ENCODE measurements around the gene ARIH2. TPM values are rescaled to one million over a fixed set of nuclear protein-coding genes. Genes with fewer than 3 reads are reported as not detected.

Gene ARIH2
- total RNA-seq, 2 experiments from 2014 or later = 91.0 to 95.0 TPM

DNA sequence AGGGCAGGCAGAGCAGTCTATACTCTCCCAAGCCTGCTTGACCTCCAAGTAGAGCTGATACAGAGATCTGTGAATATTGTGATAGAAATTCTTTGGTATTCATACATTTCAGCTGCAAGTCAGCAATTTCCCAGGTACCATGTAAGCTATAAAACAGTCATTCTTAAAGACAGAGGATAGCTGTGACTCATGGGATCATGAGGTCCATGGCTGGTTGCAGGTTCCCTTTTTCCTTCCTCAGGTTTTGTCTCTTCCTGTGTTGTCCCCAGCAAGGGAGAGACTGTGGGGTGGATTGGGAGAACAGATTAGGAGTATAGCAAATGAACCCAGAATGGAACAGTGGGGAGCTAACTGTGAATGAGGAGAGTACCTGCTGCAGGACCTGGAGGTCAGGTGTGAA, 66.0 kb downstream of the ARIH2 start:
- POLR2A ChIA-PET = no interaction called here
- peaks cover 31% of the 10 kb centered on the region for H3K36me3 Mint-ChIP-seq (ENCODE audit: low read depth)
- H3K27me3 Mint-ChIP-seq = no peaks in the 10 kb centered on the region
- no peak for DNase-seq
- CTCF ChIA-PET = interaction anchor here (0.5 to 1.9 kb wide), 6 partner anchors 9 to 263 kb away, joined by 3 to 6 read pairs (median 4); partner anchors contain the start of gene NDUFAF3
- peak overlapping the region; percentile 52 for H3K27ac Mint-ChIP-seq
- H3K4me1 Mint-ChIP-seq = peaks cover 22% of the 10 kb centered on the region
- no peaks in the 10 kb centered on the region for H3K9me3 Mint-ChIP-seq
- H3K4me3 Mint-ChIP-seq = no peak overlapping the region

DNA sequence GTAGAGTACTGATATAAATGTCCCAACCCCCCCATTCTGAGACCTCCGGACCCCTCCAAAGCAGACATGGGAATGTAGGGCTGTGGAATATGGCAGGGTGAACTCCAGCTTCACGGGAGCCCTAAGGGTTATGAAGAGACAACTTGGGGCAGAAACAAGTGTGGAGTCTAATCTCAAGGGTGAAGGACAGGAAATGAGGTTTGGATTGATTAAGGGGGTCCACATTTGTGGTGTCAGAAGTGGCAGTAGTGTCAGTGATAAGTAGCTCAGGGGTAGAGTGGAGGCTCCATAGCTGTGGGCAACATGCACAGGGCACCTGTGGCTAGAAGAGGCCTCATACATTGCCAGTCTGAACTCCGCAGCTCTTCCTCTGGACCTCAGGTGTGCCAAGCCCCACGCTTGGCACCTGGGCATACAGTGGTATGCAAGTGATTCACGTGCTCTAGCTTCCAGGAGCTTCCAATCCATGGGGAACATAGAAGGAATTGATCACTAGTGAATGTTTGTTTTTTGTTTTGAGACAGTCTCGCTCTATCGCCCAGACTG, 67.3 kb downstream of the ARIH2 start:
- H3K4me3 Mint-ChIP-seq = no peak overlapping the region
- H3K27ac Mint-ChIP-seq = no peak overlapping the region
- POLR2A ChIA-PET = no interaction called here

DNA sequence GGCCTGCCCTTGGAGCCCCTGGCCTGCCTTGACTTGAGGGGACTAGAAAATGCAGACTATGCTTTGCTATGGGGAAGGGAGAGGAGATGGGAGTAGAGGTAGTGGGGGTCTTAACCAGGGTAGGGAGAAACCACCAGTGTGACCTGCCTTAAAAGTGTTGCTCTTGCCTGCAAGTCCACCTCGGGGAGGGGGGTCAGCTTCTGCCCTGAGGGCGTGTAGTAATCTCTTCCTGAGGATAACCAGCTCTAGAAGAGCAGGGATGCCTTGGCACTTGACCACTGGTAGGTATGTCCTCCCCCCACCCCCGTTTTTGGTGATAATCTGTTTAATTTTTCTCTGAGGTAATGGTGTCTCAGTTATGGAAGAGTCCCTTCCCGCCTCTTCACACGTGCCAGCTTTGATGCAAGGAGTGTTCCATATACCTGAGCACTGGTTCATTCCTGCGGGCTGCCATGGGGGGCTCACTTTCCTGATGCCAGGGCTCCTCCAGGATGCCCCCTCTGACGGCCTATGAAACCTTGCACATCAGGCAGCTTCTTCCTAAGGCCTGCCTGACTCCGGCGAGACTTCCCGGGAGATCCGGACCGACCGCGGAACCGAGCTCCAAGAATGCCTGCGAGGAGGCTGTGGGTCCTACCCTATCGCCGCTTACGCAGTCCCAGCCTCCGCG, 70.6 kb downstream of the ARIH2 start:
- Mint-ChIP-seq H3K36me3 (ENCODE audit: low read depth) (peaks cover 21% of the 10 kb centered on the region), H3K9me3 (no peaks in the 10 kb centered on the region), H3K4me3 (peak overlapping the region; percentile 87), H3K27ac (peak overlapping the region; percentile 92), H3K4me1 (peaks cover 51% of the 10 kb centered on the region), H3K27me3 (no peaks in the 10 kb centered on the region)
- DNase-seq = no peak
- CTCF ChIA-PET = interaction anchor here (0.9 to 3.9 kb wide), 9 partner anchors 15 to 115 kb away, joined by 3 to 23 read pairs (median 6); partner anchors contain the start of genes NDUFAF3, QARS1 and WDR6
- POLR2A ChIA-PET = interaction anchor here (1.7 kb wide), 1 partner anchor 18 kb away, joined by 9 read pairs; the partner anchor contains the start of gene WDR6

More for the DNA sequence above, 67.3 kb downstream of the ARIH2 start:
- no peaks in the 10 kb centered on the region for H3K9me3 Mint-ChIP-seq
- CTCF ChIA-PET = interaction anchor here (0.8 to 3.2 kb wide), 6 partner anchors 10 to 550 kb away, joined by 3 to 33 read pairs (median 4); partner anchors contain the start of genes NDUFAF3 and WDR6
- no peaks in the 10 kb centered on the region for H3K27me3 Mint-ChIP-seq
- H3K4me1 Mint-ChIP-seq = peaks cover 27% of the 10 kb centered on the region
- no peak for DNase-seq
- peaks cover 29% of the 10 kb centered on the region for H3K36me3 Mint-ChIP-seq (ENCODE audit: low read depth)

DNA sequence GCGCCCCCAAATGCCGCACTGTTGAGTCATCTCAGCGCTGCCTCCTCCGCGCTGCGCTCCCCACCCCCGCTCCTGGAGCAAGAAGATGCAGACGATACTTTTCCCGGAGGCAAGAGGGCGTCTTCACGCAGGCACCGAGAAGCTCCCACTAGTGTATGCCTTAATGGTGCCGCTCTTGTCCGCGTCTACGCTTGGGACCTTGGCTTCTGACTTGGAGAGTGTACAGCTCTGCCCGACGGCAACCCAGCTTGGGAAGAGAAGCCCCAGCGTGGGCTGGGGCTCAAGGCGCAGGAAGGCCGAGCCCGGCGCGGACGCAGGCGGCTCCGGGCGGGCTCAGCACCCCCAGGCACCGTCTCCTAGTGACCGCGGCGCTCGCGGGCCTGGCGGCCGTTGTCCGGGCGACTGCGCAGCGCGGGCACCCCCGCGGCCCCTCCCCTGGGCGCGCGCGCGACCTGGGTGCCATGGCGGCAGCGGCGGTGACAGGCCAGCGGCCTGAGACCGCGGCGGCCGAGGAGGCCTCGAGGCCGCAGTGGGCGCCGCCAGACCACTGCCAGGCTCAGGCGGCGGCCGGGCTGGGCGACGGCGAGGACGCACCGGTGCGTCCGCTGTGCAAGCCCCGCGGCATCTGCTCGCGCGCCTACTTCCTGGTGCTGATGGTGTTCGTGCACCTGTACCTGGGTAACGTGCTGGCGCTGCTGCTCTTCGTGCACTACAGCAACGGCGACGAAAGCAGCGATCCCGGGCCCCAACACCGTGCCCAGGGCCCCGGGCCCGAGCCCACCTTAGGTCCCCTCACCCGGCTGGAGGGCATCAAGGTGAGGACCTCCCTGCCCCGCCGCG, 71.4 kb downstream of the ARIH2 start, which contains the start of gene P4HTM:
P4HTM (plus strand) TSS at position 446 of the 840 bp plus-strand sequence; CDS start at position 462, 16 bp downstream.
- peaks cover 56% of the 10 kb centered on the region for H3K4me1 Mint-ChIP-seq
- CTCF ChIA-PET = interaction anchor here (1.0 to 3.9 kb wide), 7 partner anchors 16 to 114 kb away, joined by 3 to 23 read pairs (median 5); partner anchors contain the start of genes NDUFAF3, QARS1 and WDR6
- POLR2A ChIA-PET = interaction anchor here (1.7 kb wide), 1 partner anchor 17 kb away, joined by 9 read pairs; the partner anchor contains the start of gene WDR6
- no peaks in the 10 kb centered on the region for H3K9me3 Mint-ChIP-seq
- DNase-seq = peak; percentile 65
- H3K36me3 Mint-ChIP-seq (ENCODE audit: low read depth) = peaks cover 16% of the 10 kb centered on the region
- H3K27ac Mint-ChIP-seq = peak within 1 kb of the TSS; percentile 95
- H3K4me3 Mint-ChIP-seq = peak within 1 kb of the TSS; percentile 91
- no peaks in the 10 kb centered on the region for H3K27me3 Mint-ChIP-seq

DNA sequence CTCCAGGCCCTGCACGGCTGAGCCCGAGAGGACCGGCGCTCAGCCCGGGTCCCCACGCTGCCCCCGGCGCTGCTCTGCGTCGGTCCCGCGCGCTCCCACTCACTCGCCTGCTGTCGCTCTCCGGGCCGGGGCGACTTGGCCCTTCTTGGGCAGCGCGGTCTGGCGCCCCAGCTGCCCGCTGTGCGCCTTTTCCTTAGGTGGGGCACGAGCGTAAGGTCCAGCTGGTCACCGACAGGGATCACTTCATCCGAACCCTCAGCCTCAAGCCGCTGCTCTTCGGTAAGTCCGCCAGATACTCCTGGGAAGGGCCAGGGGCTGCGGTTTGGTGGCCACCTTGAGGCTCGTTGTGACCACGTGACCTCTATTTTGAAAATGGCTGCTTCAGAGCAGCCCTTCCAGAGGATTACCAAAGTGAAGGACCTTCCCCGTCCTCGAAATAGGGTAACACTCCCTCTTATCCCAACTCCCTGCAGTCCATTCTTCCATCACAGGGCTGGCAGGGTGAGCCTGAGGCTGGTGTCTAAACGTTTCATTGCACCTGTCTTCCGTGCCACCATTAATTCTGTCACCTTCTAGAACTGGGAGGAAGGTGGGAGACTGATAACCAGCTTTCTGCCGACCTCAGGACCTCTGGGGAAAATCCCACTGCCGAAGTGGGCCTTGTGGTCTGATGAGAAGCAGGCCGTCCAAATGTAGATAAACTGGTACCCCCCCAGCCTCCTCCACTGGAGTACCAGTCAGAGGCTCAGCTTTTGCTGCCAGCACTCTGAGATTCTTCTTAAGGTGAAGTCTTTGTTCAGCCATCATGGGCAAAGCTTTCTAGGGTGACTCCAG, 72.2 kb downstream of the ARIH2 start:
- Mint-ChIP-seq H3K4me3 (peak overlapping the region; percentile 91), H3K36me3 (ENCODE audit: low read depth) (peaks cover 21% of the 10 kb centered on the region), H3K27ac (peak overlapping the region; percentile 95), H3K9me3 (no peaks in the 10 kb centered on the region), H3K4me1 (peaks cover 58% of the 10 kb centered on the region), H3K27me3 (no peaks in the 10 kb centered on the region)
- DNase-seq = peak; percentile 48
- ChIA-PET POLR2A (interaction anchor here (0.7 to 1.3 kb wide), 2 partner anchors 17 to 31 kb away, joined by 3 to 5 read pairs; partner anchors contain the start of gene NDUFAF3), CTCF (interaction anchor here (1.8 to 3.5 kb wide), 4 partner anchors 13 to 31 kb away, joined by 4 to 23 read pairs (median 10); partner anchors contain the start of genes NDUFAF3 and WDR6)

DNA sequence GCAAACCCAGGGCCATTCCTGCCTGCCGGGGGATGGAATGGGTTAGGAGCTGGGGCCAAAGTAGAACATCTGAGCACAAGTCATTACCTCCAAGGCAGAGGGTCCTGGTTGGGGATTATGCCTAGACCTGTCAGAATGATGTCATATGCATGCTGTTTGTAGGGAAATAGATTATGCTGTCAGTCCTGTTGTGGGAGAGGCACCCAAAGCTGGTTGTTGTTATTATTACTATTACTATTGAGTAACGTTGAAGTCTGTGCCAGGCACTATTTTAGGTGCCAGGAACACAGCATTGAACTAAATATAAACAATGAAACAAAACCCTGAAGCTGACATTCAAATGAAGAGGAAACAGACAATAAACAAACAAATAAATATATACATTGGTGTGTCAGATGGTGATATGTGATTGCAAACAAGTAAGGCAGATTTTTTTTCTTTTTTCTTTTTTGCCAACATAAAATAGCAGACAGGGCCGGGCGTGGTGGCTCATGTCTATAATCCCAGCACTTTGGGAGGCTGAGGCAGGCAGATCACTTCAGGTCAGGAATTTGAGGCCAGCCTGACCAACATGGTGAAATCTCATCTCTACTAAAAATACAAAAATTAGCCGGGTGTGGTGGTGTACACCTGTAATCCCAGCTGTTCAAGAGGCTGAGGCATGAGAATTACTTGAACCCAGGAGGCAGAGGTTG, 73.4 kb downstream of the ARIH2 start:
- H3K36me3 Mint-ChIP-seq (ENCODE audit: low read depth) = peaks cover 21% of the 10 kb centered on the region
- peak overlapping the region; percentile 75 for H3K27ac Mint-ChIP-seq
- no peak for DNase-seq

DNA sequence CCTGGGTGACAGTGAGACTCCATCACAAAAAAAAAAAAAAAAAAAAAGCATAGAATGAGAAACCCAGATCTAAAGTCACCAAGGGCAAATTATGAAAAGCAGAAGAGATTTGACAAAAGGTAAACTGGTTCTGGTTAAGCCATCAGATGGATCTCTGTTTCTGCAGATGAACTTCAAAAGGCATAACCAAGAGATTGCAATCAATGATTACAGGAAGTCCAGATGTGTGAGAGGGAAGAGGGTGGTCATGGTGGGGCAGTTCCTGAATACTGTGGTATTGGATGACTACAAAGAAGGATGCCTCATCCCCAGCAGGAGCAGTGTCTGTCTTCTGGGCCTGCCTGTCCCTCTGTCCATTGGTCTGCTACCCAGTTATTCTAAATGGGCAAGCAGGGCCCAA, 75.2 kb downstream of the ARIH2 start:
- Mint-ChIP-seq H3K9me3 (no peaks in the 10 kb centered on the region), H3K4me1 (peaks cover 45% of the 10 kb centered on the region), H3K27me3 (no peaks in the 10 kb centered on the region), H3K4me3 (no peak overlapping the region), H3K27ac (no peak overlapping the region), H3K36me3 (ENCODE audit: low read depth) (peaks cover 19% of the 10 kb centered on the region)
- POLR2A ChIA-PET = no interaction called here
- CTCF ChIA-PET = interaction anchor here (0.6 to 2.3 kb wide), 2 partner anchors 13 to 83 kb away, joined by 3 to 8 read pairs; partner anchors contain the start of gene WDR6
- DNase-seq = no peak

More for the DNA sequence above, 73.4 kb downstream of the ARIH2 start:
- ChIA-PET CTCF (interaction anchor here (1.8 to 3.5 kb wide), 3 partner anchors 12 to 30 kb away, joined by 4 to 23 read pairs (median 14); partner anchors contain the start of genes NDUFAF3 and WDR6), POLR2A (interaction anchor here (0.5 to 1.3 kb wide), 2 partner anchors 30 to 100 kb away, joined by 5 read pairs; partner anchors contain the start of gene NDUFAF3)
- H3K4me3 Mint-ChIP-seq = peak overlapping the region; percentile 91
- no peaks in the 10 kb centered on the region for H3K9me3 Mint-ChIP-seq
- no peaks in the 10 kb centered on the region for H3K27me3 Mint-ChIP-seq
- peaks cover 54% of the 10 kb centered on the region for H3K4me1 Mint-ChIP-seq

DNA sequence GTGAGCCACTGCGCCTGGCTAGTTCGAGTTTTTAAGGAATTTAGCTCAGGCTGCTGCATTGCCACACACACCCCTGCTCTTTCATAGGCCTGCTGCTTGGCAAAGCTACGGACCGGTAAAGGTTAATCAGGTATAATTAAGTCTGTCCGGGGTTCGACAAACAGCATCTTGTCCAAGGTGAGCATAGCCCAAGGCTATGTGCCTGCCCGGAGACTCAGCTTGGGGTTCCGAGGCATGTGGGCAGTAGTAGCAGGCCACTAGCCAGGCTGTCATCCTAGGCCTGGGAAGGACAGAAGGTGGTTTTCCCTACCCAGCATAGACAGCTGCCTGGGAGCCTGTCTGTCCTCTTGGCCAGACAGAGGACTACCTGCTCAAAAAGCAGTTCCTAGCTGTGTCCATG, 78.0 kb downstream of the ARIH2 start:
- ChIA-PET CTCF (interaction anchor here (1.2 to 1.6 kb wide), 2 partner anchors 9 to 10 kb away, joined by 5 to 7 read pairs; partner anchors contain the start of gene WDR6), POLR2A (interaction anchor here (0.5 kb wide), 1 partner anchor 179 kb away, joined by 3 read pairs; no protein-coding TSS in a partner anchor)
- Mint-ChIP-seq H3K4me3 (no peak overlapping the region), H3K27me3 (no peaks in the 10 kb centered on the region), H3K27ac (no peak overlapping the region), H3K36me3 (ENCODE audit: low read depth) (peaks cover 13% of the 10 kb centered on the region), H3K4me1 (peaks cover 25% of the 10 kb centered on the region), H3K9me3 (no peaks in the 10 kb centered on the region)
- DNase-seq = no peak

DNA sequence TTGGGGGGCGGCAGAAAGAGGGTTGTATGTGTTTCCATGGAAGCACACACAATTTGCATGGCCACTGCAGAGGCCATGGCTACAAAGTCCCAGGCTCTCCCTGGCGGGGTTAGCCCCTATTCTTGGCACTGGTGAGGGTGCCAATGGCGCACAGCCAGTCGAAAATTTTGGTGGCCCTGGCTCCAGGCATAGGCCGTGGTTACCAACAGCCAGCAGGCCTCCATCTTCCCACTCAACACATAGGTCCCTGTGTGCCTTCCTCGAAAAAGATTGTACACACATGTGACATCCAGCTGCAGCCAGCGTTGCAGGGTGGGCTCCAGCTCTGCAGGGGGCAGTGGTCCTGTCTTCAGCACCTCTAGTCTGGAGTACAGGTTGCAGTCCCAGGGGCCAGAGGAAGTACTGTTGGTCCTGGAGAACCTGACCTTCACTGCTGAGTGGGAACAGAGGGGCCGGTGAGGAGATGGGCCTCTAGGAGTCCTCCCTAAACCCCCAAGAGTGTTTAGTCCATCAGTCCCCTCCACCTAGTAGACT, 78.5 kb downstream of the ARIH2 start:
- ChIA-PET CTCF (interaction anchor here (1.2 to 1.6 kb wide), 2 partner anchors 9 to 10 kb away, joined by 5 to 7 read pairs; partner anchors contain the start of gene WDR6), POLR2A (no interaction called here)
- Mint-ChIP-seq H3K27me3 (no peaks in the 10 kb centered on the region), H3K4me1 (peaks cover 23% of the 10 kb centered on the region), H3K36me3 (ENCODE audit: low read depth) (peaks cover 8% of the 10 kb centered on the region), H3K4me3 (no peak overlapping the region), H3K9me3 (no peaks in the 10 kb centered on the region), H3K27ac (no peak overlapping the region)
- no peak for DNase-seq

DNA sequence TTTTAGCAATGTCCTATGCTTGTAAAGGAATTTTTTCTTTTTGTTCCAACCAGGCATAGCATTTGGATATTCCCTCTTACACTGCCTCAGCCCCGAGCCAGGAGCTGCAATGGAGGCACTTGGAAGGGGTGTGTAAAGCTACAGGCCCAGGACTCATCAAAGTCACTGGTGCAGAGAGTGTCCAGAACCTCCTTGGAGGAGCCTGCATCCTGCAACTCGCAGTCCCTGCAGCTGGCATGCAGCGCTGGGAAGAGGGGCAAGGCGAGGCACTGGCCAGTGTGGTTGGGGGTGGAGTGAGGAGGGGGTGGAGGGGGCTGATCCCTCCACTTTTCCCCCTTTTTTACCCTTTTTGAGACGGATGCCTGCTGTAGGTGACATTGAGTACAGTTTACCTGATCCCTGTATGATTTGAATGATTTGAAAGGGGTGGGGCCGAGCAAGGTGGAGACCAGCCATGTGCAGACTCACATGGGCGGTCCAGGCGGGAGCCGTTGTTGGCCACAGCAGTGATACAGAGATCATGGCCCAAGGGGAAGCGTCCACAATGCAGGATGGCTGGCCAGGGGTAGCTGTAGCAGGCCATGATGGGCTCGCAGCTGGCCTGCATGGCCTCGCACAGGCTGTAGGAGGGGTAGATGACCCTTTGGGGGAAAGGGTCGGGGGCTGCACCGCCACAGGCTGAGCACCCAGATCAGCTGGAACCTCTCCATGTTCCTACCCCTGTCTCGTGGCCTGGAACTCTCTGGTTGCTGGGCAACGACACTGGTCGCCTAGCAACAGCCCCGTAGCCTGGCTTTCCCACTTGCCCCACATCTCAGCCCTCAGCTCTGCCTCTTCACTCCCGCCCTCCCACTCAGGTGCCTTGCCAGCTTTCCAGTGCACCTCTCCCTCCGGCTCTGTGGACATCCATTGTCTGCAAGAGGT, 79.3 kb downstream of the ARIH2 start:
- Mint-ChIP-seq H3K4me3 (no peak overlapping the region), H3K27me3 (no peaks in the 10 kb centered on the region)
- POLR2A ChIA-PET = no interaction called here

More for the DNA sequence above, 79.3 kb downstream of the ARIH2 start:
- H3K27ac Mint-ChIP-seq = no peak overlapping the region
- DNase-seq = no peak
- CTCF ChIA-PET = interaction anchor here (0.5 kb wide), 1 partner anchor 482 kb away, joined by 4 read pairs; no protein-coding TSS in a partner anchor
- H3K4me1 Mint-ChIP-seq = peaks cover 29% of the 10 kb centered on the region
- H3K36me3 Mint-ChIP-seq (ENCODE audit: low read depth) = peaks cover 8% of the 10 kb centered on the region
- no peaks in the 10 kb centered on the region for H3K9me3 Mint-ChIP-seq
